CD4-positive, alpha-beta T cell treated with Interferon alpha-2 for 1 hour (primary cell): Measurements from ENCODE around the gene GPC4.
"Not testable (repeated sequence)": the region's sequence is repeated elsewhere in the genome, so short reads cannot be mapped to it uniquely, and the experiment has no call there.

Experiments used
- DNase-seq, 2 donors: peaks; one replicate each; pipeline ENCODE4 v3.0.0-alpha.2; 2020 to 2022

GPC4 gene

DNA sequence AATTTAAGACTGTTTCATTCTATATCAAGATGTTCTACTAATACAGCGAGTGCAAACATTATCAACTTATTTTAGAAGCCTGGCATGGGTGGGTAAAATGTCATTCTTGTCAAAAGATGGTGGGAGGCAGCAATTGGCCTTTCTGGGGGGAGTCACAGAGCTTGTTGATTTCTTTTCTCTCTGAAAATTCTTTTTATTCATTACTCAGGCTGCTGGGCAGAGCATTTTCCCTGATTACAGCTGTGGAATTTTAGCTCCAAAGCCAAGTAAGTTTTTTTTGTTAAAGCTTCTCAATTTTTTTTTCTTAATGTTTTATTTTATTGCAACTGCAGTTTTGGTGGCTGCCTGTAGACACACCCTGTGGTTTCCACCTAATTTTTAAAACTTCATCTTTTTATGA lies 50.4 kb downstream of the GPC4 start:
- DNase-seq = no peak

- DNase-seq = no peak
These were observed 51.1 kb downstream of the GPC4 start for GRCh38 chrX:133364196-133364595.

DNA sequence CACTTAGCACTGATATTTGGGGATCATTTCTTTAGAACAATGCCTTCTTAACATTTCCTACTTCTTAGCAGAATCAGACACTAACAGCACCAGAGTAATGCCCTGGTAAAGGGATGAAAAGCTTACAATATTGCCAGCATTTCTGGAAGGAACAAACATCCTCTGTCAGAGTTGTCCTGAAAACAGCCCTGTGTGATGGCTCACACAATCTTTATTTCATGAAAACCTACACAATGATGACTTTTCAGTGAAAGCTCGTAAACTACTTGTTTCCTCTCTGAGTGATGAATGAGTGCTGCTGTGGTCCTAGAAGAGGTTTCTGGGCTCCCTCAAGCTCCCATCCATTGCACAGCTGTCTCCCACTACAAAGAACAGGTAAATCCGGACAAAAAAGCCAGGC lies 52.8 kb downstream of the GPC4 start:
- no peak for DNase-seq

GRCh38 chrX:133359466-133359865 lies 55.8 kb downstream of the GPC4 start:
- DNase-seq = no peak

- no peak for DNase-seq
These were observed 62.1 kb downstream of the GPC4 start for GRCh38 chrX:133353233-133353632.

DNA sequence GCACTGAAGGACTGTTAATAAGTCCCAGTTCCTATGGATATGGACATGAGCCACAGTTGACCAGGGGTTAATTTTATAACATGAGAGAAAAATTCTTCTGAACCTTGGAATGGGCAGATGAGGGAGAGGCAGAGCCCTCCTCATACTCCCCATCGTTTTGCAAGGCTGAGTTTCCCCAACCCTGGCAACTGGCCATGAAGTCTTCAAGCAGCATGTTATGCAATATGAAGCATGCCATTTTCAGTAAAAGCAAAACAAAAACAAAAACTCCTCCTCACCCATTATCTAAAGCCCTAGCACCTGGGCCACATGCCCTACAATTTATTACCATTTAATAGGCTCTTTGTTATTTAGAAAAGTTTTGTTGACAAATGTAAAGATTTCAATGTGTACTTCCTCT lies 64.5 kb downstream of the GPC4 start:
- no peak for DNase-seq

DNA sequence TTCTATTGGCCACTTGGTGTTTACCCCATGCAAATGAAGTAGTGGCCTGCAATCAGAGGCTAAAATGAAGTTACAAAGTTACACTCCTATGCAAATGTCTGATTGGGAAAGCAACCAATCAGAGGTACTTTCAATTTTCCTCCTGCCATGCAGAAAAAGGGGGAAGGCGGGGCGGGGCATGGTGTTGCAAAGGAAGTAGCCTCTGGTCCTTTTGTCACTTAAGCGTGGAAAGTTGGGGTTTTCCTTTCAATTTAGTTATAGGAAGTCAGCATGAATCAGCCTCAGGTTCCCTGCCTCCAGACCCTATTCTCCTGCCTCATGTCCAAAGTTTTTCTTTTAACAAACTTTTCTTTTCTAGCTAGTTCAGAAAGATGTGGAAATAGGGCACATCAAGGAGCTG lies 69.3 kb downstream of the GPC4 start:
- DNase-seq = no peak

GRCh38 chrX:133339566-133339965 lies 75.7 kb downstream of the GPC4 start:
- no peak for DNase-seq

- no peak for DNase-seq
These were observed 78.0 kb downstream of the GPC4 start for GRCh38 chrX:133337250-133337649.

DNA sequence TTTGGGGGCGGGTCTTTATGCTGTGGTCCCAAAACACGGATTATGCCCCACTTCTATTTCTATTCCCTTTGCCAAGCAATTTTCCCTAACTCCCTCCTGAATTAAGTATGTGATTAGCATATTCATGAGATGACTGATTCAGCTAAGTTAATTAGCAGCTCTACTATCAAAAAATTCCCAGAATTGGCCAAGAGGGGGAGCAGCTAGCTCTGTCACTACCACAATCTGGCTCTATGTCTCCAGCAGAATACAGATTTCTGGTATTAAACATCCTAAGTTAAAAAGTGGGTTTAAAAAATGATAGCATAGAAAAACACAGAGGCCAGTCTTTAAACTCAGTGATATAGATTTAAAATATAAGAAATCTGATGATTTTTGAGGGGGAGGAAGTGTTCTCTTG lies 80.3 kb downstream of the GPC4 start:
- peak in 1 of 2 donors; percentile 1 for DNase-seq

GRCh38 chrX:133333154-133333750 lies 82.0 kb downstream of the GPC4 start:
- no peak for DNase-seq

DNA sequence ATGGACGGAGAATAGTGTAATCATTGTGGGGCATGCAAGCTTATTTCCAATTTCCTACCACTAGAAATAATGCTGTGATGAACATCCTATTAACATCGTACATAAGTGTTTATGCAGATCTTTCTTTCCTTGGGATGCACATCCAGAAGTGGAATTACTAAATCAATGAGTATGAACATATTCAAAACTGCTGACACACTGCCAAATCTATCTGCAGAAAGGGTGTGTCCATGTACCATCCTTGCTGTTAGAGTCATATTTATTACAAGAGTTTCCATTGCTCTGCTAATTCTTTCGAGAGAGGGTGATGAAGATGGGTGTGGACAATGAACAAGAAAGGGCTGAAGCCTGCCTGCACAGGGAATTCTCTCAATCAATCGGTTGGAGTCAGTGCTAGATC lies 82.6 kb downstream of the GPC4 start:
- DNase-seq = no peak

DNA sequence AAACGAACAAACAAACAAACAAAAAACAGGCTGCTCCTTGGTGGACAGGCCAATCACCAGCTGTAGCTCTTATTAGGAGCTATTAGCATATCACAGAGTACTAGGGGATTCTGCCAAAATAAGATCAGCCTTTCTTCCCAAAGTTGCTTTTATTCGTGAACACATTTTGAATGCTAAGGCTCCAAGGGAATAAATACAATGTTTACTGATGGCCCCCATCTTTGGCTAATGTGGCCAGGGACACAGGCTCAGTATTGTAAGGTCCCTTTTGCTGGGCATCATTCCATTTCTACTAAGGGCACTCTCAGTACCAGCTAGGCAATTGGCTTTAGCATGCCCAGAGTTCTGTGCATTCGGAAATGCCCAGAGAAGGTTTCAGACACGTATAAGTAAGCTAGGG lies 84.3 kb downstream of the GPC4 start:
- no peak for DNase-seq

DNA sequence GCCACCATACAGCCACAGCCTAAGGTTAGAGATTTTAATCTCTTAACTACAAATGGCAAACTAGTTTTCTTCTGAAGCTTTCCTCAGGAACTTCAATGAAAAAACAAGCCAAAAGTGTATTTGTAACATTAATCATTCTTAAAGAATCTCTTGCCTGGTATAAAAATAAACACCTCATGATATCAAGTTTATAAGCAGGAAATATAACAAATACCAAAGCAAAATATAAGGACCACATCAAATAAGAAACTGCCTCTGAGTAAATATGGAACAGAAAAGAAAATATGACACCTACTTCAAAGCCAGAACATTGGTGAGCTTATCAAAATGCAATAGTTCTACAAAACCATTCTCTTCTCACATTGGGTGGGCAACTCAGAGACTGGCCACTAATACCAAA lies 89.9 kb downstream of the GPC4 start:
- no peak for DNase-seq

- DNase-seq = no peak
These were observed 91.9 kb downstream of the GPC4 start for GRCh38 chrX:133323431-133323830.

DNA sequence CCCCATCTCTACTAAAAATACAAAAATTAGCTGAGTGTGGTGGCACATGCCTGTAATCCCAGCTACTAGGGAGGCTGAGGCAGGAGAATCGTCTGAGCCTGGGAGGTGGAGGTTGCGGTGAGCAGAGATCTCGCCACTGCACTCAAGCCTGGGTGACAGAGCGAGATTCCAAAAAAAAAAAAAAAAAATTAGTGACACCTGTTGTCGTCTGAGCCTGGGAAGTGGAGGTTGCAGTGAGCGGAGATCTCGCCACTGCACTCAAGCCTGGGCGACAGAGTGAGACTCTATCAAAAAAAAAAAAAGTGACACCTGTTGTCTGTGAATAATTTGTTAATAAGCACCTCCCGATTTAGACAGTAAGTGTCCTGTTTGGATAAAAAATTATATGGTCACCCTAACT lies 93.0 kb downstream of the GPC4 start:
- DNase-seq = not testable (repeated sequence)

- DNase-seq = no peak
These were observed 93.8 kb downstream of the GPC4 start for GRCh38 chrX:133321451-133321850.

DNA sequence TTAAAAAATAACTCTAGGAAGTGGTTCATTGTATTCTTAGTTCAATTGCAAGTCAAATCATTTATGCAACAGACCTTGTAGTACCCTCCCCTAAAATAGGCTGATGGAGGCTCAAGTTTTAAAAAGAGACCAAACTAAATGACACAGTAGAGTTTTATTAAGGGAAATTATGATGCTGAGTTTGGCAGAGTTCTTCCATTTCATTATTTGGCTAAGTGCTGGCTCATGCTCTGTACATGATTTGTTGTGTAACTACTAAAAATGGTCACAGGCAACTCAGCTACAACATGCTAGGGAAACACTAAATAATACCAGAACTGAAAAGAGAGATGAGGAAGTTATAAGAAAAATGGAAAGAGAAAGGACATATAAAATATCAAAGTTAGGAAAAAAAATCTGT lies 101.0 kb downstream of the GPC4 start:
- DNase-seq = no peak

GRCh38 chrX:133308499-133308897 lies 106.8 kb downstream of the GPC4 start:
- no peak for DNase-seq

GRCh38 chrX:133307637-133308498 lies 107.4 kb downstream of the GPC4 start:
- no peak for DNase-seq

DNA sequence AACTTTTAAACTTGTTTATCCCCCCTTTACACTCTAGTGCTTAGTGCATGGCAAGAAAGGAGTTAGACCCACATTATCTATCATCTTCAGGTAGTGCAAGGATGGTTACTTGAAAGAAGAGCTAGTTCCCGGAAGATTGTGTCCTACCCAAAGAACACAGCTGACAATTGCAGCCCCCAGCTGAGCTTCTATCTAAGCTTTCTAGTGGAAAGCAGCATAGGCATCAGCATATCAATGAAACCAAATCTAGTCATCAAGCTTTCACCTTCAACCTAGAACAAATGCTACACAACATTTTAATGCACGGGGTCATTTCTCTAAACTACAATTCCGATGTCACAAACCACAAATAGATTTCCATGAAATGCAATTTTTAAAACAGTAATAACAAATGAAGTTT lies 108.2 kb downstream of the GPC4 start:
- no peak for DNase-seq

GRCh38 chrX:133306316-133306715 lies 109.0 kb downstream of the GPC4 start:
- DNase-seq = no peak

DNA sequence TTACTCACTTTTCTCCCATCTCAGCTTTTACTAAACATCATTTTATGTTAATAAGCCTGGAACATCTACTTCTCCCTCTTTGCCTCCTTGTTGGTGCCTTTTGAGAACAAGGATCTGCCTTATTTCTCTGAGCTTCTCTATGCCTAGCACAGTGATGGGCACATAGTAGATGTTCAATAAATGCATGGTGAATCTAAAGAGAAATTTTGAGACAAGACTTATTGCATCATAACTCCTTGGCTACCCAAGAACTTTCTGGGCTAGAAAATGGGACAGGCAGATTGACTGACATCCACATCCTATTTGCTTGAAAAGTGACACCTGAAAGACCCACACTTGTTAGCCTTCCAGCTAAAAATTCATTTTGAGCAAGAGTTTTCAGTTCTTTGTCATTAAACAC lies 109.9 kb downstream of the GPC4 start:
- DNase-seq = no peak

DNA sequence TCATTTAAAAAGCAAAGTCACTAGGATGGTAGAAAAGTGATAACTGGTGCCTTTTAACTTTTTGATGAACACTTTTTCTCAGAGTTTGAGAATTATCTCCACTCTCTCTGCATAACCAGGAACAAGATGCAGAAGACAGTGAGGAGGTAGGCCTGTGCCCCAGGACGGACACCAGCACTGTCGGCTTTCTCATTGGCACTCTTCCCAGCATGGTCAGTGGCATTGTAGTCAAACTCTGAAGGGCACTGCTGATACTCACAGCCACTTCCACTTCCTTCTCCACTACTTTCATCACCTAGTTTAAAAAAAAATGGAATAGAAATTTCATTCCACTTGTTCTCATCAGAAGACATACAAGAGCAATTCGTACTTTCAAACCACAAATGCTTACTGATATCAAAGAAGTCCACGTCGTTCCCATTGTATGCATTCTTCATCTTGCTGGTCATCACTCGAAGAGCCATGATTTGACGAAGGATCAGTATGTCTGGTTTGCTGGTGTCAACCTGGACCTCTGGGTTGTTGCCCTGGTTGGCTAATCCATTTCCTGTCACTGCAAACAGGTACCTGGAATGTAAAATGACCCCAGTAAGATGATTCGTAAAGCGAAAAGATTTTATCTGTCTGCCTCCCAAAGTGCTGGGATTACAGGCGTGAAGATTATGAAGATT lies 112.4 kb downstream of the GPC4 start:
- DNase-seq = no peak
